Activated CD8-positive, alpha-beta memory T cell treated with anti-CD3 and anti-CD28 coated beads, Interleukin-2, amount 50 U/mL, for 24 hours (primary cell): ENCODE measurements around the gene PPP1R3G.

Experiments
- DNase-seq: peaks from one replicate; pipeline ENCODE4 v3.0.0-alpha.2; 2020; ENCODE audit errors: extremely low read depth

PPP1R3G gene

DNA sequence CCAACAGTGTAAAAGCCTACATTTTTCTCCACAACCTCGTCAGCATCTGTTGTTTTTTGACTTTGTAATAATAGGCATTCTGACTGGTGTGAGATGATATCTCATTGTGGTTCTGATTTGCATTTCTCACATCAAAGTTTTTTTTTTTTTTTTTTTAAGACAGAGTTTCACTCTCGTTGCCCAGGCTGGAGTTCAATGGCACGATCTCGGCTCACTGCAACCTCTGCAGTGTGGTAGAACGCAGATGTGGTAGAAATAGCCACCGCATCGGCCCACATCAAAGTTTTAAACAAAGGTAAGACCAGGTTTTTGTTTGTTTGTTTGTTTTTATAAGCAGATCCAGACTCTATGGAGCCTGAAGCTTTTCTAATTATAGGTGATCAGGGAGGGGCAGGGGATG is 12.7 kb upstream of the PPP1R3G start:
- DNase-seq = no peak

DNA sequence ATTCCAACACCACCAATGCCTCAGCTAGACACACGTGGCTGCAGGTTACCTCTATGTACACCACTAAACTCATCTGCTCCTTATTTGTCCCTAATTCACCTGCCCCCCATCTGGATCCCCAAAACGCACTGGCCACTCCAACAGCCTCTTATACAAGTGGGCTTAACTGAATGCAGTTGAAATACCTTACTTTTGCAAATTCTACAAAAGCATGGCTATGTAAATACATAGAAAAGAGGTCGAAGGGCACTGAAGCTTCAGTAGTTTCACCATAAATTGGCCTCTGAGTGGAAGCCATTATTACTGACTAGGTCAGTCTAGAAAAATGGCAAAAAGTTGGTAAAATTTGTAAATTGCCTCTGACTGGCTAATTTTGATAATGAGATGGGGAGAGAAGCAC is 11.1 kb upstream of the PPP1R3G start:
- DNase-seq = no peak

DNA sequence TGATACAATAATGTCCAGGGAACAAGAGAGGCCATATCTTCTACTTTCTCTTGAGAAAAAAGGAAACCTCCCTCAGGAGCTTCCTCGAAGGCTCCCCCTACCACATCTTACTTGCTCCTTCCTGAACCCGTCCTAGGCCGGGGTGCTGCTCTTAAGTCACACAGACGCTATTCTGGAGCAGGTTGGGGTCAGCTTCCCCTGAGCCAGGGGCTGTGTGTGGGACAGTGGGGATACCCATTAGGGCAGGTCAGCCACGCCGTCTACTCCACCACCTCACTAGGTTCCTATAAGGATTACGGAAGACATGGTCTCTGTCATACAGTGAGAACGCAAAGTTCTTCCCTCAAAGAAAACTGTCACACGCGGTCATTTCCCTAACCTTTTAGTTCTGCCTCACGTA is 8.2 kb upstream of the PPP1R3G start:
- no peak for DNase-seq

DNA sequence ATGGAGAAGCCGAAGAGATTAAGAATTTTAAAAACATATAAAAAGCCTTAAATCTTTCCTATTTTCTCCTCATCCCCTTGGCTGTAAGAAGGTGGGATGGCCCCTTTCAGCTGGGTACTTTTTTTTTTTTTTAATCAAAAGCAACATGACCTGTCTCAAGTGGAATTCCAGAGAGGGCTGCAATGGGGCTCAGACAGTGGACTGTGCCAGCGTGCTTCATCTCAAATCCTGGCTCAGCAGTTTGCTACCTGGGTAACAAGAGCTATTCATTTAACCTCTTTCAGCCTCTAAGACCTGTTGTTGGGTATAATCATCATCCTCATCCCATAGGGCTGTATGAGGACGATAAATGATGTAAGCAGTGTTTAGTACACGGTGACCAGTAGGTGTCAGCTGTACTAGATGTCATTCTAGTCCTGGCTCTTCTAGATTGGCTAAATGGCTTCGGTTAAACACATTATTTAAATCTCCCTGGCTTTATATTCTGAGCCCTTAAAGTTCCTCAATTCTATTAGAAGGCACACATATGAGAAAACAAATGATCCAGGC is 6.9 kb upstream of the PPP1R3G start:
- DNase-seq = no peak

DNA sequence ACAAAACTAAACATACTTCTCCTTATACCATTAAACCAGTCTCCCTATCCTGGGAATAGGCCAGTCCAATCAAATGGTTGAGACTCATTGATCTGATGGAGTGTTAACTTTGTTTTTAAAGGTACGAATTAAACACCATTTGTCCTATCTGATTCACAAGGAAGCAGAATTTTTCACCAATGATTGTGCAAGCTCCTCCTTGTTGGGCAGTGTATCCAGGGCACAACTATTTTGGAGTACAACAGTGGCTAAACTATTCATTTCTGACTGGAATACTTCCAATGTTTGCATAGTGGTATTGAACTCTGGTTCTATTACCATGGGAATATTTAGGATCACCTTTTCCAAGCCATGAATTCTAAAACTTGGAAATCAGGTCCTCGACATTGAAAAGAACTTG is 5.4 kb upstream of the PPP1R3G start:
- no peak for DNase-seq

DNA sequence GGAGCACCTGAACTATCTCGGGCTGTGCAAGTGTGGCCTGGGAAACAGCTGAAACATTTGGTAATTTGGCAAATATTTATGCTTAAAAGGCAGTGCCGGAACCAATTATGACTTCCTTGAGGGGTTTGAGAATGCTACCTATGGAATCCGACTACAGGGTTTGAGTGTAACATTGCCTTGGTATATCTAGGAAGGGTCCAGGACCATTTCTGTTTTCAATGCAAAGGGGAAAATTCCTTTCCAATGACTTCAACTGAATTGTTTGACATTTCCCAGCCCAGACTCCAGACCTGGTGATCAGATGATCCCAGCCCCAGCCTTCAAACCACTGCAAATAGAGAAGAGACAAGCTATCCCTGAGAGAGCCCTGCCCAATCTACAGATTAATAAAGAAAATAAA is 4.6 kb upstream of the PPP1R3G start:
- DNase-seq = no peak

DNA sequence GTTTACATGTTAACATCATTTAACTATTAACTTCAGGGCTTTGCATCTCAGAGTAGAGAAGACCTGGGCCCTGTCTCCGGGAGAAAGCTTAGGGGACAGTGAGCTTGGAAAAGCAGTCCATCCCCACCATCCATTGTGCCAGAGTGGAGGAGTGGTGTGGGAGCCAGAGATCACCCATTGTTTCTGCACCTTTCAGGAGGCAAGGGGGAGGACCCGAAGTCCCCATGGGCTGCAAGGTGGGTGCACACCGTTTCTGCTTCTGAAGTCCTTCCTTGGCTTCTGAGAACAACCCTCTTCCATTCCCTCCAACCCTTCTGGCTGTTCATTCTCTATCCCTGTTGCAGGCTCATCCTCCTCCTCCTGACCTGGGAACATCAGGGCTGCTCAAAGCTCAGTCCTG is 4.0 kb upstream of the PPP1R3G start:
- no peak for DNase-seq

DNA sequence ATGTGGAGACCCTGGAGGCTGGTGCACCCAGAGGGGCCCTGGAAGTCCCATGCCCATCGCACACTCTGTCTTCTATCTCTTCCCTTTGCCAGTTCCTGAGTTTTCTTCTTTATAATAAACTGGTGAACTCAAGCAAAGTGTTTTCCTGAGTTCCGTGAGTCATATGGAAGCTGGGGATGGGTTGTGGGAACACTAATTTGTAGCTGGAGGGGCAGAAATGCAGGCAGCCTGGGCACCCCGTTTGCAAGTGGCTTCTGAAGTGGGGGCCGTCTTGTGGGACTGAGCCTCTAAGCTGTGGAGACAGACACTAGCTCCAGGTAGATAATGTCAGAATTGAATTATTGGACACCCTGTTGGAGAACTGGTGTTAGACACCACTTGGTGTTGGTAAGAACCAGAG is 3.2 kb upstream of the PPP1R3G start:
- no peak for DNase-seq

DNA sequence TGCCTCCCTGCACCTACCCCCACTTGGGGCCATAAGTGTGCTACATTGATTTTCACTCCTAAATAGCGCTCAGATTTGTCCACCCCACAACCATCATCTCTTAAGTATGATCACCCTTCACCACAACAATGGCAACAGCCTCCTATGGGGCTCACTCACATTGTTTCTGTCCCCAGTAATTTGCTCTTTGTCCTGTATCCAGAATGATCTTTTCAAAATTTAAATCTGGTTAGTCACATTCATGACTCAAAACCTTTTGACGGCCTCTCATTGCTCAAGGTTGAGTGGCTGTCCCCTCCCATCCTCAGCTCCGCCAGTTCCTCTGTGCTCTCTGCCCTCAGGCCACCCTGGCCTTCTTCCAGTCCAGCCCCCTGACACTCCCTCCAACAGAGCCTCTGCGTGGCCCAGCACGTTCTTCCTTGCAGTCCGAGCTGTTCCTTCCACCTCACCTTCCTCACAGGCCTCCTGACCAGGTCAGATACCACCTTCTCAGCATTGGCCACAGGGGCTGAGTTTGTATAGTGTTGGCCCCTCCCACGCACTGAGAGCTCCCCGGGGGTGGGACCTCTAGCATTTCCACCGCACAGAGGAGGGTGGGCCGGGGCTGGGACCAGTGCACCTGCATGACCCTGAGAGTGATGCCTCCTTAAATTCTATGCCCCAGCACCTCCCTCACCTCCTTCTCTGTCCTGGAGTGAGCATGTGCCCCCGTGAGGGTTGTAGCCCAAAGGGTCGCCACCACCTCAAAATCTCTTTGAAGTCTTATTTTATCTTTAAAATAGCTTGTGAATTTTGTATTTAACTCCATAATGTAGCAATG is 2.4 kb upstream of the PPP1R3G start:
- DNase-seq = no peak

DNA sequence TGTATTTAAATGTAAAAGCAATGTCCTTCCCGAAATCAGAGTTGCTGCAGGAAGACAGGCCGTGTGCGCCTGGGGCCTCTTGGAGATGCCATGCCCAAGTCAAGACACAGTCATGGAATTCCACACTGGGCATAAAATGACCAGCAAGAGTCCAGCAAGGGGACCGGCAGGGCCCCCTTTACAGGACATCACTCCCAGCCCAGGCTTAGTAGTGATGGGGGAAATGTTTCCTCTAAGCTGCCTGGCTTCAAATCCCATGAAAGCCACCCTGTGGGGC is 1.9 kb upstream of the PPP1R3G start:
- DNase-seq = no peak

DNA sequence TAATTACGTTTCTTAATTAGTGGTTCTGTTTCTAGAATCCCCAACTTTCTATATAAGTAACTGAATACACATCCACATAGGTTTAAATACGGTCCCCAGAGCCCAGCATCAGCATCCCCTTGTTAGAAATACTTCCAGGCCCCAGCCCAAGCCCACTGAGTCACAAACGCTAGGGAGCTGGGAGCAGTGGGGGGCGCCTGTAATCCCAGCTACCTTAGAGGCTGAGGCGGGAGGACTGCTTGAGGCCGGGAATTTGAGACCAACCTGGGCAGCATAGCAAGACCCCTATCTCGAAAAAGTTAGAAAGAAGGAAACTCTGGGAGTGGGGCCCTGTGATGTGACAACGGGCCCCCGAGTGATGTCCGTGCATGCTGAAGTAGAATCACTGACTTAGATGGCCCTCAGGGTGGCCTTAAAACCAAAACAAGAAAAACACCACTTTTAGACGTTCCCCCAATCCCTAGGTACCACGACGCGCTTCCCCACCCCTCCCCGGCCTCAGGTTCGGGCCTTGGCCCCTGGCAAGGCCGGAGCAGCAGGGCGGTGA is 1.3 kb upstream of the PPP1R3G start:
- DNase-seq = no peak

DNA sequence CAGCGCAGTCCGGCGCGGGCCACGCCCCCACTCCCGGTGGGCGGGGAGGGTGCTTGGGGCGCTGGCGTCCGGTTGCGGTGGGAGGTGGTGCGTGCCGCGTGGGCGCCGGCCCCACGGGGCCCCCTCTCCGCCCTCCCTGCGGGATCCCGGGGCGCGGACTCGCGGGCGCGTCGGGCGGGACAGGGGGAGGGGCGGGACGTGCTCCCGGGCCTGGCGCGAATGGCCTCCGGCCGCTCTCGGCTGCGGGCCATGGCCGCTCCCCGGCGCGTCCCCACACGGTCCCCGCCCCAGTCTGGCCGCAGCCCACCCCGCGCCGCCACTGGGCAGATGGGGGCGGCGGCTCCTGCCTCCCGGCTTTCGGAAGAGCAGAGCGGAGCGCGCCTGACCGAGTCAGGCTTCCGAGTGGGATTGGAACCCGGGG is 771 bp upstream of the PPP1R3G start:
- no peak for DNase-seq

DNA sequence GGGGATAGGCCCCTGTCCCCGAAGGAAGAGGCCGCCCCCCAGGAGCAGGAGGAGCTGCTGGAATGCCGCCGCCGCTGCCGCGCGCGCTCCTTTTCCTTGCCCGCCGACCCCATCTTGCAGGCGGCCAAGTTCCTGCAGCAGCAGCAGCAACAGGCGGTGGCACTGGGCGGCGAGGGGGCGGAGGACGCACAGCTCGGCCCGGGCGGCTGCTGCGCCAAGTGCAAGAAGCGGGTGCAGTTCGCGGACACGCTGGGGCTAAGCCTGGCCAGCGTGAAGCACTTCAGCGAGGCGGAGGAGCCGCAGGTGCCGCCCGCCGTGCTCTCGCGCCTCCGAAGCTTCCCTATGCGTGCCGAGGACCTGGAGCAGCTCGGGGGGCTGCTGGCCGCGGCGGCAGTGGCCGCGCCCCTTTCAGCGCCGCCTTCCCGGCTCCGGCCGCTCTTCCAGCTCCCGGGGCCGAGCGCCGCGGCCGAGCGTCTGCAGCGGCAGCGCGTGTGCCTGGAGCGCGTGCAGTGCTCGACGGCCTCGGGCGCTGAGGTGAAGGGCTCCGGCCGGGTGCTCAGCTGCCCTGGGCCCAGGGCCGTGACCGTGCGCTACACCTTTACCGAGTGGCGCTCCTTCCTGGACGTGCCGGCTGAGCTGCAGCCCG is 630 bp downstream of the PPP1R3G start:
- DNase-seq = no peak

DNA sequence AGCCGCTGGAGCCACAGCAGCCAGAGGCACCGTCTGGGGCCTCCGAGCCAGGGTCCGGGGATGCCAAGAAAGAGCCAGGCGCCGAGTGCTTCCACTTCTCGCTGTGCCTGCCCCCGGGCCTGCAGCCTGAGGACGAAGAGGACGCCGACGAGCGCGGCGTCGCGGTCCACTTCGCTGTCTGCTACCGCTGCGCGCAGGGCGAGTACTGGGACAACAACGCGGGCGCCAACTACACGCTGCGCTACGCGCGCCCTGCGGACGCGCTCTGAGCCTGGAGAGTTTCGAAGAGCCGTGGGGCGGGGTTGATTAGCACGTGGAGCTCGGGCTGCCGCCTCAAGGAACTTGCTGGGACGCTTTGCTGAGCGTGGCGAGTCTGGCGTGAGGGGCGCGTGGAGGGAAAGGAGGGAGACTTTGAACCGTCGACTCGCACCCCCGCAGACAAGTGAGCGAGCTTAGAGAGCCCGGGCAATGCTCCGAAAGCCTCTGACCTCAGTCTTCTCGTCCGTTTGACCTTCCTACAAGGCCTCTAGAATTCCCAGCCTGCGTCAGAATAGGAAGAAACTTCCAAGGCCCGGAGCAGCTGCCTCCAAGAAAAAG is 1.3 kb downstream of the PPP1R3G start:
- DNase-seq = no peak

DNA sequence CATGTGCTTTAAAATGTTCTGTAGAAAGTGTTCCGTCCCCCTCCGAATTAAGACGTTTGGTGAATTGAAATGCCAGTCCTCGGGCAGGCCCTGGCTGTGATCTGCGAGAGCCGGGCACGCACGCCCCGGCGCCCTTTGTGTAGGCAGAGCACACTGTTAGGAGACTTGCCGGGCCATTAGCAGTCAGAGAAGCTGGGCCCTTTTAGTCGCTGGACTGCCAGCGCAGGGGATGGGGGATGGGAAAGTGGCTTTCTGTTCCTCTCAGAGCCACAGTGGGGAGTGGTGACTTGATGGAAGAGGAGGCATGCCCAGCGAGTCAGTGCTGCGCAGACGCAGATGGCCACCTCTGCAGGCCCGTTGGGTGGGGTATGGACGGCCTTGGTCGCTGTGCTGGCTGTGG is 2.2 kb downstream of the PPP1R3G start:
- no peak for DNase-seq

DNA sequence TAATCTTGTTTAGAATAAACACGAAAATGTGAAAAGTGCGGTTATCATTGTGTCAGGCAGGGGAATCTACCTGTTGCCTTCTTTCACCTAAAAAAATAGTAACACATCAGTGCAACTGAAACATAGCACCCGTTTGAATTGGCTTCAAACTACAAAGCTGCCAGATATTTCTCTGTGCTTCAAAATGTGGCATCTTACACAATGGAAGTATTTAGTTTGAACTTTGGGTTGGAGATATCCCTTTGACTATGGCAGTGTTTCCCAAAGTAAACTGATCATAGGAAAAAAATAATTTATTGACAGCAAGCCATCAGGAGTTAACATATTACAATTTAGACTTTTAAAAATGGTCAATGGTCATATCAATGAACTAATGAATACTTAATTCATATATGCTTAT is 3.6 kb downstream of the PPP1R3G start:
- no peak for DNase-seq

DNA sequence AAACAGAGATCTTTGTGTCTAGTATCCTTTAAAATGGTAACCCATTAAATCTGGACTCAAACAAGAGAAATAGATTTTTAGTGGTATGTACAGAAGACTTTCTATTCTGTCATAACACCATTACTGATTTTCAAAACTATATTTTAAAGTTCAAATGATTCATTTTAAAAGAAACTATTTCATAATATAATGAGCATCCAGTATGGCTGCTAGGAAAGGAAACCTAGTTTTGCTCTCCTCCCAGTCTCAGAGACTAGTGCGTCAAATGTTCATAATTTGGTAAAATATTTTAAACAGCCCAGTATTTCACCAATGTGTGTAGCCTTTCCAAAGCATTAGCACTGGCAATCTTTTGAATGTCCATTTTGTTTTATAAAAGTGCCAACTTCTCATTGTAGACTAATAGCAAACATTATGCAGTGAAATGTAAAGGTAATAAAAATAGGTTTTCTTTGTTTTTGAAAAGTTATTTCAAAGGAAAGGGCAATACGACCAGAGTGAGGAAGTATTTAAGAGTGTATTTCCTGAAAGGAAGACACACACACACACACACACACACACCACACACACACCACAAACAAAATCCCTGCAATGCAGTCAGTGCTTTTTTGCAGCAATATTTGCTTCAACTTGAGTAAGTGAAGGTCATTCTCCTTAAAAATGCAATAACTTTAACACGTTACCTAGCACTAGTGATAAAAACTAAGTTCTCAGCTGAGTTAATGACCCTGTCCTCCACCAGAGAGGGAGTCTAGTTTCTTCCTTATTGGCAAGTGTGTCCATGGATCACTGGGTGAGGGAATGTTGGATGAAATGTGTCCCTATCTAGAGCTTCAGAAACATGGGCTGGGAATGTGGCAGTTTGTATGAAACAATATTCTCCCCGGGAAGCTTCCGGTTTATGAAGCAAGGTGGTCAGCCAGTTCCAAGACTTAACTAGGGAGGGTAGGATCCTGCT is 4.6 kb downstream of the PPP1R3G start:
- DNase-seq = no peak

DNA sequence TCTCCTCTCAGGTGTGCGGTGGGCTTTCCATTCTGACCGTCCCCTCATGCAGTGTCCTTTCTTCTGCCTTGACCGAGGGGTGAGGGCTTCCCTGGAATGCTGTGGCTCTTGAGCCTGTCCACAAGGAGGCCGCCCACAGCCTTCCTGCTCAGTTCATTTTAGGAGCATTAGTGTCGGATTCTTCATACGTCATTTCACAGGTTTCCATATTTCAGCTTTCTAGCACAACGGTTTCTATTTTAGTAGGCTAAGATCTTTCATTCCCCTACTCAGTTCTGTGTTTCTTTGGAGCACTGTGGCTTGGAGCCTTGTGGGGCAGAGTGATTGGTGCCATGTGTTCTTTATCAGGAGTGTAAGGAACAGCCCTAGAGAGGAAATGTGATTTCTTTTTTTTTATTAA is 5.5 kb downstream of the PPP1R3G start:
- DNase-seq = no peak

DNA sequence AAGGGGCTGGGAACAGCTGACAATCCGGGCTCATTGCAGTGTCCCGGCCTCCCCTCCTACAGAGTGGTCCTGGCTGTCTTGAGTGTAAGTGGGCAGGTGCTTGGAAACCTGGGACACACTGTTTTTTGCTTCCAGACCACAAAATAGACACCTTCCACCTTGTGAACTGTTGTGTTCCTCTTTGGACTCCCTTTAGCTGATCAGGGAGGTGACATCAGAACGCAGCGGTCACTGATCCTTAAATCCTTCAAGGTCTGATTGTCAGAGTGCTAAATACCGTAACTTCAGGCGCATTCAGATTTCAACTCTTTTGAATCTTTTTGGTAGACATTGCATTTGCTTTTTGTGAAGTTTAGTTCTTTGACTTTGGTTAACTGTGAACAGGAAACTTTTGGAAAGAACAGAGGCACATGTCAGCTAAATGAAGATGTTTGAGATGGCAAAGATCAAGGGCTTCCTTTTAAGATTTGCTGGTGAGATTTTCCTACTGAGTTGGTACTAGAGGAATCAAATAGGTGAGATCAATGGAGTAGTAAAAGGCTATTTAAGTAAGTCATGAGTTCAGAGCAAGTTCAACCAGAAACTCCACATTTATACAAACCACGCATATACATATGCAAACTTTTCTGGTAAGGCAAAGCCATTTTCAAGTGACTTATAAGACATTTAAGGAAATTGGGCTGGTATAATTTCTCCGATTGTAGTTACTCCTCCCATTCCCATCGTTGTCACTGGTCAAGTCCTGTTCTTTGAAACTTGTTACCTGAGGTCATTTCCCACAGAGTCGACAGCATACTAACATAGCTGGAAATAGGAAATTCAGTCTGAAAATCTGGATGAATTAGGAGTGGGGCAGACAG is 6.3 kb downstream of the PPP1R3G start:
- DNase-seq = no peak

DNA sequence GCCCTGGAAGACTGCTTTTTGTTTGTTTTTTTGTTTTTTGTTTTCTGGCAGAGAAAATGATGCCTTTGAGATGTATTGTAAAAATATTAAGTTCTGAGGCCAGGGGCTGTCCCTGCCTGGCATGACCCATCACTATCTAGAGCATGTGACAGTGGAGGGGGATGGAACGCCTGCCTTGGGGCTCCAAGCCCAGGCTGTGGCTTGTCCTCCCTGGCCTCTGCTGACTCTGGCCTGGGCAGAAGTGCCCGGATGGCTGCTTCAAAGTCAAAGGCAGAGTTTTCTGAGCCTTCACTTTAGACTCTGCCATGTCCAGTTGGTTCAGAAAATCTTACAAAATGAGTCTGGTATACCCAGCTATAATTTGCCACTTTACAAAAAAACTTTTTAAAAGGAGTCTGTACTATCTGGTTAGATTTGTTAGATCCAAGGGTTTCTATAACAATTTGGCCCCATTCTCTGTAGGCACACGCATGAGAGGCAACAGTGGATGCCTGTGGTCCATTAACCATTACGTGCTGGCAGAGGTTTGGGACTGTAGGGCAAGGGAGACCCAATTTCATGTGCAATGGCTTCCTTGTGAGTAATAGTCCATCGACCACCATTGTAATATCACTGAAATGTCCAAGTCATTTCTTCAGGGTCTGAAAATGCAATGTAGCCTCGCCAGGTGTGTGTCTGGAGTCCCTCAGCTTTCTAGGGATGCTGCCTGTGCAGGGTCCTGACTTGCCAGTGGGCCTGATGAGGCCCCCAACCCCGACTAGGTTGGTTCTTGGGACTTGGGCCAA is 8.3 kb downstream of the PPP1R3G start:
- no peak for DNase-seq
